Activated T-cell treated with anti-CD3 and anti-CD28 coated beads for 24 hours (primary cell): ENCODE measurements around the gene RECQL.
"Not testable (repeated sequence)": the region's sequence is repeated elsewhere in the genome, so short reads cannot be mapped to it uniquely, and the experiment has no call there.

ENCODE experiments used
- DNase-seq: peaks from one replicate; pipeline ENCODE4 v3.0.0-alpha.2; 2020; ENCODE audit warnings: low read depth

Gene RECQL

DNA sequence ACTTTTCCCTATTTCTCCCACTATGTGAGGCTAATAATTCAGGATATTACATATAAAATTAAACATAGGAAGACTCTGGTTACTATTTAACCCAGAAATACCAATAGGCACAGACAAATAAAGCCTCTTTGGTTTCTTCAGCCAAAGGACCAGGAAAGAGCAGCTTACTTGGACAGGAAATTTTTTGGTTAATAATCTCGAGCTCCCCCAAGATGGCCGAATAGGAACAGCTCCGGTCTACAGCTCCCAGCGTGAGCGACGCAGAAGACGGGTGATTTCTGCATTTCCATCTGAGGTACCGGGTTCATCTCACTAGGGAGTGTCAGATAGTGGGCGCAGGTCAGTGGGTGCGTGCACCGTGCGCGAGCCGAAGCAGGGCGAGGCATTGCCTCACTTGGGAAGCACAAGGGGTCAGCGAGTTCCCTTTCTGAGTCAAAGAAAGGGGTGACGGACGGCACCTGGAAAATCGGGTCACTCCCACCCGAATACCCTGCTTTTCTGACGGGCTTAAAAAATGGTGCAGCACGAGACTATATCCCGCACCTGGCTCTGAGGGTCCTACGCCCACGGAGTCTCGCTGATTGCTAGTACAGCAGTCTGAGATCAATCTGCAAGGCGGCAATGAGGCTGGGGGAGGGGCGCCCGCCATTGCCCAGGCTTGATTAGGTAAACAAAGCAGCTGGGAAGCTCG is 82.3 kb downstream of the RECQL start:
- DNase-seq, result not testable (repeated sequence)
